GM12873 (cell line): ENCODE results near the gene TRMO.

Experiments used
- TF ChIP-seq, protein P1 (sequence below): IDR thresholded peaks from 2 replicates; pipeline ENCODE4 v1.5.1; 2012; ENCODE audit warnings: low read depth, mild to moderate bottlenecking, moderate library complexity, low read length, control low read depth; ENCODE audit not compliant: insufficient read depth; ENCODE audit errors: missing control alignments

Gene TRMO

GRCh38 chr9:97919217-97919813 lies 3.0 kb downstream of the TRMO start:
- TF ChIP-seq, protein P1, sequence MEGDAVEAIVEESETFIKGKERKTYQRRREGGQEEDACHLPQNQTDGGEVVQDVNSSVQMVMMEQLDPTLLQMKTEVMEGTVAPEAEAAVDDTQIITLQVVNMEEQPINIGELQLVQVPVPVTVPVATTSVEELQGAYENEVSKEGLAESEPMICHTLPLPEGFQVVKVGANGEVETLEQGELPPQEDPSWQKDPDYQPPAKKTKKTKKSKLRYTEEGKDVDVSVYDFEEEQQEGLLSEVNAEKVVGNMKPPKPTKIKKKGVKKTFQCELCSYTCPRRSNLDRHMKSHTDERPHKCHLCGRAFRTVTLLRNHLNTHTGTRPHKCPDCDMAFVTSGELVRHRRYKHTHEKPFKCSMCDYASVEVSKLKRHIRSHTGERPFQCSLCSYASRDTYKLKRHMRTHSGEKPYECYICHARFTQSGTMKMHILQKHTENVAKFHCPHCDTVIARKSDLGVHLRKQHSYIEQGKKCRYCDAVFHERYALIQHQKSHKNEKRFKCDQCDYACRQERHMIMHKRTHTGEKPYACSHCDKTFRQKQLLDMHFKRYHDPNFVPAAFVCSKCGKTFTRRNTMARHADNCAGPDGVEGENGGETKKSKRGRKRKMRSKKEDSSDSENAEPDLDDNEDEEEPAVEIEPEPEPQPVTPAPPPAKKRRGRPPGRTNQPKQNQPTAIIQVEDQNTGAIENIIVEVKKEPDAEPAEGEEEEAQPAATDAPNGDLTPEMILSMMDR = no peak

DNA sequence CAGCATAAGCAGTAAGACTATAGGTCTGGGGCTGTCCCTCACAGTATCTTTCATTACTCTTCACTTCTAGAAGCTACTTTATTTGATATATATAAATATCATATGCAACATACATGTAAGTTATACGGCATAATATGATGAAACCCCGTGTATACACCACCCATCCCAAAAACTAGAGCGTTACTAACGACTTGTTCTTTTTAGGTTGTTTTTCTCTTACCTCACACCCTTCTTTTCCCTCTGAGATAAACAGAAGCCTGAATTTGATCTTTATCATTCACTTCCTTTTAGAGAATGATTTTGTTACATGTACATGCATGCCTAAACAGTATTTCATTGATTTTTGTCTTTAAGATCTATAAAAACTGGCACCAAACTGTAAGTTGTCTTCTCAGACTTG lies 3.7 kb downstream of the TRMO start:
- TF ChIP-seq, protein P1 = no peak

DNA sequence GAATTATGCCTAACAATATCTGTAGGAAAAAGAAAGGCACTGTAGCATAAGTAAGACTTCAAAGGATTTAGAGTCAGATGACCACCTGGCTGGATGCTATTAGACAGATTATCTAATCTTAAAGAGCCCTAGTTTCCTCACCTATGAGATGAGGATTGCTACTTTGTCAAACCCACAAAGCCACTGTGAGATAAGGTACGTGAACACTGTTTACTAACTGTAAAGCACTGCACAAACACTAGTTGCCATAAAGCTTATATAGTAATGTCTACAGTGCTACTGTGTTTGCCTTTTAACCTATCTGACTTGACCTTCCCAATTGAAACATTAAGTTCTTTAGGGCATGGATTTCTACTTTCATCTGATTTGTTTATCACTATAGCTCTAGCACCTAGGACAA lies 10.3 kb downstream of the TRMO start:
- TF ChIP-seq, protein P1 = no peak

DNA sequence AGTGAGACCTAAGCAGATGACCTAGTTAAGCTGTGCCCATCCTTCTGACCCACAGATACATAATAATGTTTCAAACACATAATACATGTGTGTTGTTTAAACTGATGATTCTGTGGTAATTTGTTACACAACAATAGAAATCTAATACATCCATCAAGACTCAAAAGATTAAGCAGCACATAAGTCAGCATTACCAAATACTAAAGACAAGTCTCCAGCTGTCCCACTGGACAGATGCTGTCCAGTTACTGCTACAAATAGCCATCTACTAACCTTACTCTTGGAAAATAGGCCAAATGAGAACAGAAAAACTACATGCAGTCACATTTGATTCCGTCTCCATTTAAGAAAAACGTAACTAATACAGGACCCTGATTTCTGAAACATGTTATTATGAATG lies 10.8 kb downstream of the TRMO start:
- TF ChIP-seq, protein P1 = no peak

DNA sequence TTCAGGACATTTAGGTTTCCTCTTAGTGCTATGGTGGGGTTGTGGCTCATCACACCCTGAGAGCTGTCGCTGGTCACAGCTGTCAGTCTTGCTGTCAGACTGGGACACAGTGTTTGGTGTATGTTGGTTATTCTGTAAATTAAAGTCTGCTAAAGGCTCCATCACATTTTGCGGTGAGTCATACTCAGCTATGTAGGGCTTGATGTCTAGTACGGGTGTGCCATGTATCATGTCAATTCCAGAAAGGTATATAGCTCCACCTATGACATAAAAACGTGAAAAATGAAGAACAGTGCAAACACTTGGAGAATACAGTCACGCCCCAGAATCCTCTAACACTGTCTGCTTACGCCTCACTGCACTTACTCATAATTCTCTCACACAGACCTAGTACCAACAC lies 11.9 kb downstream of the TRMO start:
- TF ChIP-seq, protein P1 = no peak

GRCh38 chr9:97908705-97909104 lies 13.6 kb downstream of the TRMO start:
- TF ChIP-seq, protein P1 = no peak

- TF ChIP-seq, protein P1 = no peak
These were observed 14.7 kb downstream of the TRMO start for GRCh38 chr9:97907632-97908031.
